GM21381 (cell line): ENCODE results near the gene RUSC1.
A peak's percentile ranks its signal among the peaks of the same experiment; 100 is the strongest.
"Not testable (repeated sequence)": the region's sequence is repeated elsewhere in the genome, so short reads cannot be mapped to it uniquely, and the experiment has no call there.

ENCODE experiments used
- ATAC-seq: cut with Tn5 transposase; IDR thresholded peaks from one replicate; pipeline ENCODE4 v1.9.1; 2021; ENCODE audit warnings: mild to moderate bottlenecking, moderate library complexity; ENCODE audit not compliant: unreplicated experiment

Gene RUSC1

DNA sequence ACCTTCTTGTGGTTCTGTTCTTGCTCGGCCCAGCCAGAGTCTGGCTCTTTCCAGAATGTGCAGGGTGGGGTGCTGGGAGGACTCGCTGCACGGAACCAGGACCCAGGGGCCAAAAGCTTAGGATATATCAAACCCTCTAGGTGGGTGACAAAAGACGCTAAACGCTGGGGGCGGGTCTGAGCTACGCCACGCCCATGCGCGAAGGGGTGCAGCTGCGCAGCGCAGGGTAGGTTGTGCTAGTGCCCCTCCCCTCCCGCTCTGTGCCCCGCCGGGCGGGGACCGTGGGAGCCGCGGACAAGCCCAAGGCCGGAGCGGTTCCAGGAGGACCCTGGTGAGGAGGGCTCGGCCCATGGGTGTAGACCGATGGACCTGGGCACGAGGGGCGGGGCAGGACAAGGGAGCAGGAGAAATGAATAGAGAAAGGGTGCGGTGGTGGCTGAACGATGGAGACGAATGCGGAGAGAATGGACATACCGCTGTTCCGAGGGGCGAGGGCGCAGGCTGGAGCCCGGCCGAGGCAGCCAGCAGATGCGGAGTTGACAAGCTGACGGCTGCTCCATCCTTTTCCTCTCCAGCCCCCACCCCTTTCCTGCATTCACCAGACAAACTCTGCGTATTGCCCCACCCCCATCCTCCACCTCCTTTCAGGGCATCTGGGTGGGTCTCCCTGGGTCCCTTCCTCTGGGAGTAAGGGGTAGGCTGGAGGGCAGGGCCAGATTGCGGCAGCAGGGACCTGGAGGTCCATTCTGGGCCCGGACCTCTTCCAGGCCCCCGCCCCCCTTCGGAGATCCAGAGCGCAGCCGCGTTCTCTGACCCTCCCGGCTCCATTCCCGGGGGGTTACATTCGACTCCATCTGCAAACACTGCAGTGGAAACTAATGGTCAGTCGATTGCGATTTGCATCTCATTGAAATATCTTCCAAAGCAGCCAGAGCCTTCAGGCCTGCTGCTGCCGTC, at the start of gene RUSC1:
TSS of gene RUSC1 (plus strand) at position 234 of the 957 bp plus-strand sequence. CDS start 880 bp downstream, outside the sequence.
- no peak for ATAC-seq

GRCh38 chr1:155272466-155273342, 48.0 kb upstream of the RUSC1 start:
- ATAC-seq: peak; percentile 35

DNA sequence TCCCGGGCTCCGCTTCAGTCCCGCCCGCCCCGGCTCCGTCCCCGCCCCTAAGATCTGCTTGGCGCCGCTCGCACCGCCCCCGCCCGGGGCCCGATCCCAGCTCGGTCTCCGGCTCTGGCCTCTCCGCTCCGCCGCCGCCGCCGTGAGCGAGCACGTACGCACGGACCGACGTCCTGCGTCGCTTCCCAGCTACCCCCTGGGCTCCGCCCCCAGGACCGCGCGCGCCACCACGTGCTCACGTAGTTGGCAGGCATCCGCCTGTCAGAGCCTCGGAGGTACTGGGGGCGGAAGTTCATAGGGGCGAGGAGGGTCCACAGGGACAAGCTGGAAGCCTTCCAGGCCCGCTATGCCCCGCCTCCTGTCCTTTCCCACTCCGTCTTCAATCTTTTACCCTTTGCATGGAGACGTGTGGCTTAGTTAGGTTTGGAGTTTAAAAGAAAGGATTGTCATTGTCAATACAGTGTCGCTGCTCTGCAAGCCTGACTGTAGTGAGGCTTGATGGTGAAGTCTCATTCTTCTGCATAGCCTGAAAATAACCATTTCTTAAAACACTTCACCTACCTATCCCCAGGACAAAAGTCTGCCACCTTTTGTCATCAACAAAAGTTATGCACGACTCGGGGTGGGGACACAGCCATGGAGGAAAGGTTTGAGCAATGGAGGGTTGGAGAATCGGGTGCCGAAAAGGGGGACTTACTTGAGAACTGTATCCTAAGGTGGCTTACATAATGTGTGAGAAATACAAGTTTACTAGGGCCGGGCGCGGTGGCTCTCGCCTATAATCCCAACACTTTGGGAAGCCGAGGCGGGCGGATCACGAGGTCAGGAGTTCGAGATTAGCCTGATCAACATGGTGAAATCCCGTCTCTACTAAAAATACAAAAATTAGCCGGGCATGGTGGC, 47.1 kb upstream of the RUSC1 start, which contains the start of gene CLK2:
TSS of gene CLK2 (minus strand) at position 162 of the 903 bp plus-strand sequence. CDS start 2,527 bp downstream, outside the sequence.
- ATAC-seq: peak; percentile 70

- peak; percentile 64 for ATAC-seq
Observed at GRCh38 chr1:155277070-155277901, 43.4 kb upstream of the RUSC1 start, which contains the start of gene HCN3. Gene HCN3 (plus strand): TSS chr1:155277463. CDS start chr1:155277591, 128 bp downstream.

DNA sequence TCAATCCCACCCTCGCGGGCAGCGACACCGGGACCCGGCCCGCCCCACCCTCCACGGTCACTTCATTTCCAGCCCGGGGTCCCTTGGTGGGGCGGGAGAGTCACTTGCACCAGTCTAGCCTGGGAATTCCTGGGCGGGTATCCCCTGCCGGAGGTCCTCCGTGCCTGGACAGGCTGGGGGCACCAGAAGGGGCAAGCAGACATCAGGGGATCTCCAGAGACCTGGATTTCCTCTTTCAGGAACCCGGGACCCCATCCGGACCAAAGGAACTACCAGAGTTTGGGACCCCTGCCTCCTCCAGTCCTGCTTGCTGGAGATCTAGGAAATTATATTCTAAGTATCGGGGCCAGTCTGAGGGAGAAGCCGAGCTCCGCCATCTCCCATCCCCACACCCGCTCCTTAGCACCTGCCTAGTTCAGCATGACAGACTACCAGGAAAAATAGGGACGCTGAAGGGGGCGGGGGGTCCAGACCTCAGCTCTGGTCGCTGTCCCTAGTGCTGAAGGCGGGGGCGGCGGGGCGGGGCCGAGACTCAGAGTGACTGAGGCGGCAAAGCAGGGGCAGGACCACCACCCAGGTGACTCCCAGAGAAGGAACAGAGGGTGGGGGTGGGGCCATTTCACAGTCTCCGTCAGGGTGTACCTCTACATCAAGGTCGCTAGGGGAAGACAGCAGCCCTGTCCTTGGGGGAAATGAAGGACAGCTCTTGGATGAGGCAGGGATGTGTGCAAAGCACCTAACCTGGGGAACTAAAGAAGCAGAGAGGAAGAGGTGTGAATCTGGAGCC, 42.6 kb upstream of the RUSC1 start:
- no peak for ATAC-seq

DNA sequence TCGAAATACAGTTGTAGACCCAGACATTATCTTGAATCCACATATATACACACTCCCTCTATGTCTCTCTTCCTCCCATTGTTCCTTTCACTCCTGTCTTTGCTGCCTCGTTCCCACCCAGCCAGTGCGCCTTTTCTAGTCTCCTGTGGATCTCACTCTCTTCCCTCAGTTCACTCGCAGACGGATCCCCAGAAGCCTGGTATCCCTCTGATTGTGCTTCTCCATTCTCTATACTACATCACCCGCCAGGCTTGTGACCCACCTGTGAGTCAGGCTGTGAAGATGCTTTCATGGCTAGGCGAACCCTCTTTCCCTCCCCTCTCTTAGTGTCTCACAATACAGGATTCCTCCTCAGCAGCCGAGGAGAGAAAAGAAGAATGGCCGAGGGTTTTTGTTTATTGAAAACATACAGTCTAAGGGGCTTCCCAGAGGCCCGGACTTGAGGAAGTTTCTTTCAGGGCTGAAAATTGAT, 42.0 kb upstream of the RUSC1 start:
- ATAC-seq: no peak

DNA sequence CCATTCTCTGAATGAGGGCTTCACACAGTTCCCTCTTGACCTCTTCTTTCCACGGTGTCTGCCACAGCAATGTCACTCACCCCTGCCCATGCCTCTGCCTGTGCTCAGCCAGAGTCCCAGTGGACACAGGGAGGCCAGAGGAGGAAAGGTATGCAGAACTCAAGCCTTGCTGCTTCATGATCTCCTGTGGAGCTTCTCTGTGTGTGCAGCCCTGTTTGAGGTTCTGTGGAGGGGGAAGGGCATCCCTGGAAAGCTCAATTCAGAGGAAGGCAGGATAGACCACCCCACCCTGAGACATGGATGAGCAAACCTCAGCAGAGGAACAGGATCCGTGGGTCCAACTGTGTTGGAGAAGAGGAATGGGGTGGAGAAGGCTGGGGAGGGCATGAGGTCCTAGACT, 41.4 kb upstream of the RUSC1 start:
- no peak for ATAC-seq

DNA sequence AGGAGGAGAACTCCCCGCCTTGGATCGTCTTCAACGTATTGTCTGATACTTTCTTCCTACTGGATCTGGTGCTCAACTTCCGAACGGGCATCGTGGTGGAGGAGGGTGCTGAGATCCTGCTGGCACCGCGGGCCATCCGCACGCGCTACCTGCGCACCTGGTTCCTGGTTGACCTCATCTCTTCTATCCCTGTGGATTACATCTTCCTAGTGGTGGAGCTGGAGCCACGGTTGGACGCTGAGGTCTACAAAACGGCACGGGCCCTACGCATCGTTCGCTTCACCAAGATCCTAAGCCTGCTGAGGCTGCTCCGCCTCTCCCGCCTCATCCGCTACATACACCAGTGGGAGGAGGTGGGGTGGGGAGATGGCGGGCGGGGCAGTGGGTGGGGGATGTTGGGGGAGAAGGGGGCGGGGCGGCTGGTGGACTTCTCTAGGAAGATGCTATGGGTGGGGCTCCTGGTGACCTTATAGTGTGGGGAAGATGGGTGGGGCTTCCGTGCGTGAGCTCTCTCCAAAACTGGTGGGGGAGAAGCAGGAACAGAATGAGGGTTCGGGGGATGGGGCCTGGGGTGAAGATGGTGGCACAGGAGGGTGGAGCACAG, 38.1 kb upstream of the RUSC1 start:
- ATAC-seq: no peak

DNA sequence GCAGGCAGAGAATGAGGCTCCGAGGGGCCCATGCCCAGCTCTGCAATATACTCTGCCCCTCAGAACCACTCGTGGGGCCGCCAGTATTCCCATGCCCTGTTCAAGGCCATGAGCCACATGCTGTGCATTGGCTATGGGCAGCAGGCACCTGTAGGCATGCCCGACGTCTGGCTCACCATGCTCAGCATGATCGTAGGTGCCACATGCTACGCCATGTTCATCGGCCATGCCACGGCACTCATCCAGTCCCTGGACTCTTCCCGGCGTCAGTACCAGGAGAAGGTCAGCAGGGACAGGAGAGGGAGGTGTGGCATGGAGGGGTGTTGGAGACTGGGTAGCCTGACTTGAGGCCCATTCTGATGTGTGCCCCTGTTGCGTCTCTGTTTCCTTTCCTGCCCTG, 36.2 kb upstream of the RUSC1 start:
- ATAC-seq: no peak

DNA sequence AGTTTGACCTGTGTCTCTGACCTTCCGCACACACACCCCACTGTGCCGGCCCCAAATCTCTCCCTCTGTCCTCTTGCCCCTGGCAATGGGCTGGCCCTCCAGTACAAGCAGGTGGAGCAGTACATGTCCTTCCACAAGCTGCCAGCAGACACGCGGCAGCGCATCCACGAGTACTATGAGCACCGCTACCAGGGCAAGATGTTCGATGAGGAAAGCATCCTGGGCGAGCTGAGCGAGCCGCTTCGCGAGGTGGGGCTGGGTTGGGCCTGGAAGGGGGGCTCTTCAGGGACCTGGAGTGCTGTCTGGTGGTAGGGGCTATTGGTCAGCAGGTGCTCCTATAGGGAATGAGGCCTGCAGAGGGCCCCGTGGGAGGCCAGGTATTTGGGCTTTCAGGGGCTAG, 35.6 kb upstream of the RUSC1 start:
- ATAC-seq: no peak

DNA sequence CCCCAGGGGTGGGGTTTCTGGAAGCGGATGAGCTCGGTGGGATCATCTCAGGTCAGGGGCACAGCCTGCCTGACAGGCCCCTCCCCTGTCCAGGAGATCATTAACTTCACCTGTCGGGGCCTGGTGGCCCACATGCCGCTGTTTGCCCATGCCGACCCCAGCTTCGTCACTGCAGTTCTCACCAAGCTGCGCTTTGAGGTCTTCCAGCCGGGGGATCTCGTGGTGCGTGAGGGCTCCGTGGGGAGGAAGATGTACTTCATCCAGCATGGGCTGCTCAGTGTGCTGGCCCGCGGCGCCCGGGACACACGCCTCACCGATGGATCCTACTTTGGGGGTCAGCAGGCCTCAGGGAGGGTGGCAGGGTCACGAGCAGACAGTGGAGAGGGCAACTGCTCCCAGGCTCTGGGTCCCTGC, 35.1 kb upstream of the RUSC1 start:
- ATAC-seq: no peak

GRCh38 chr1:155286544-155286943, 34.1 kb upstream of the RUSC1 start:
- no peak for ATAC-seq

DNA sequence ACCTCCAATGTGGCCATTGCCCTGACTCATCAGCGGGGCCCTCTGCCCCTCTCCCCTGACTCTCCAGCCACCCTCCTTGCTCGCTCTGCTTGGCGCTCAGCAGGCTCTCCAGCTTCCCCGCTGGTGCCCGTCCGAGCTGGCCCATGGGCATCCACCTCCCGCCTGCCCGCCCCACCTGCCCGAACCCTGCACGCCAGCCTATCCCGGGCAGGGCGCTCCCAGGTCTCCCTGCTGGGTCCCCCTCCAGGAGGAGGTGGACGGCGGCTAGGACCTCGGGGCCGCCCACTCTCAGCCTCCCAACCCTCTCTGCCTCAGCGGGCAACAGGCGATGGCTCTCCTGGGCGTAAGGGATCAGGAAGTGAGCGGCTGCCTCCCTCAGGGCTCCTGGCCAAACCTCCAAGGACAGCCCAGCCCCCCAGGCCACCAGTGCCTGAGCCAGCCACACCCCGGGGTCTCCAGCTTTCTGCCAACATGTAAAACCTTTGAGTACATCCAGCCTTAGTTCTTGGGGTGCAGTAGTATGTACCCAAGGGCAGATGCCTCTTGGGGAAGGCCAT, 32.6 kb upstream of the RUSC1 start:
- ATAC-seq: no peak

GRCh38 chr1:155291006-155291405, 29.7 kb upstream of the RUSC1 start:
- ATAC-seq: not testable (repeated sequence)

- ATAC-seq: no peak
Observed at GRCh38 chr1:155293086-155293749, 27.5 kb upstream of the RUSC1 start.

DNA sequence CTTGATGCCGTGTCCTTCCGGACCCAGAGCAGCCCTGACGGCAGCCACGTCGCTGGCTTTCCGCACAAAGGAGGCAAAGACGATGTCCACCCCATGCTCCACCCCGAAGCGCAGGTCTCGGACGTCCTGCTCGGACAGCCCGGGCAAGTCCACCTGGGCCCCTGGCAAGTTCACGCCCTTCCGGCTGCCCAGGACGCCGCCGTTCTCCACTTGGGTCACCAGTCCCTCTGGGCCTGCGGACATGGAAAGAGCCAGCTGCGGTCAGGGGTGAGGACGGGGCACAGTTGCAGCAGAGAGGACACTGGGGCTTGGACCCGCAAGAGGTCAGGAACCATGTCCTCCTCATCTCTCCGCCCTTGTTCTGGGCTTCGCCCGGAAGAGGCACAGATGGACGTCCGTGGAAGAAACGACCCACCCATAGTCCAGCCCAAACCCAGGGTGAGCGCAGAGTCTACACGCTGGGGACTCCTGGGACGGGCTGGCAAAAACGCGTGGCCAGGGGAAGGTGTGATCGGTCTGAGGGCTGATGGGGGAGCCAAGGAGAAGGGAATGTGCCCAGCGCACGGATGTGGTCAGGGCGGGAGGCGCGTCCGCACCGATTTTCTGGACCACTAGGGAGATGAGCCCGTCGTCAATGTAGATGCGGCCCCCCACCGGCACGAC, 26.0 kb upstream of the RUSC1 start:
- no peak for ATAC-seq
